CD4-positive, alpha-beta T cell (primary cell): ENCODE results near the gene ZEB1. TPM values are rescaled to one million over a fixed set of nuclear protein-coding genes. Genes with fewer than 3 reads are reported as not detected.
A peak's percentile ranks its signal among the peaks of the same experiment; 100 is the strongest.

Source experiments
- ATAC-seq: fragments of 200-7000 bp; cut with Tn5 transposase; one replicate; pipeline ENCODE4 v1.10.0; 2022; ENCODE audit warnings: mild to moderate bottlenecking; ENCODE audit not compliant: poor library complexity
- CTCF ChIA-PET: fragments of 350-600 bp; sonication (Branson Sonifier 250); formaldehyde crosslinking; loops from one replicate; lab custom pipeline; 2021; ENCODE audit warnings: antibody characterized with exemption, inconsistent platforms; lab: Charles Lee
- POLR2A ChIA-PET: fragments of 350-600 bp; sonication (Branson Sonifier 250); formaldehyde crosslinking; loops from one replicate; lab custom pipeline; 2021; ENCODE audit warnings: antibody characterized with exemption, inconsistent platforms; lab: Charles Lee
- DNase-seq, 14 experiments: peaks; one replicate each; pipeline ENCODE4 v3.0.0-alpha.2; 2013 to 2020; ENCODE audit warnings: mixed read lengths in 2 of 14
- H3K27ac ChIP-seq, 2 donors: one replicate each; pipeline versions ENCODE4 v1.5.1 to v1.7.0; 2013; ENCODE audit warnings: low read length in 2 of 2, low read depth in 1 of 2, mild to moderate bottlenecking in 1 of 2
- H3K27me3 ChIP-seq, 2 experiments: 1 replicate in 1 of 2; 2 replicates in 1 of 2; pipeline versions ENCODE4 v1.6.1 to v1.7.0; 2013; ENCODE audit warnings: low read length in 2 of 2, control low read depth in 1 of 2, mild to moderate bottlenecking in 1 of 2, moderate library complexity in 1 of 2; ENCODE audit not compliant: insufficient read depth in 2 of 2, control insufficient read depth in 1 of 2
- H3K36me3 ChIP-seq: one replicate; pipeline ENCODE4 v1.6.1; 2013; ENCODE audit warnings: low read length, control low read depth; ENCODE audit not compliant: insufficient read depth
- H3K4me1 ChIP-seq: one replicate; pipeline ENCODE4 v1.6.1; 2013; ENCODE audit warnings: low read length, control low read depth; ENCODE audit not compliant: insufficient read depth
- H3K4me3 ChIP-seq: one replicate; pipeline ENCODE4 v1.5.1; 2013; ENCODE audit warnings: mild to moderate bottlenecking, low read length, moderate library complexity
- H3K9me3 ChIP-seq, 2 experiments: 1 replicate in 1 of 2; 2 replicates in 1 of 2; pipeline versions ENCODE4 v1.6.1 to v1.7.0; 2013; ENCODE audit warnings: low read length in 2 of 2, mild to moderate bottlenecking in 2 of 2, control low read depth in 1 of 2, moderate library complexity in 1 of 2; ENCODE audit not compliant: control insufficient read depth in 1 of 2, insufficient read depth in 1 of 2
- H3K27ac Mint-ChIP-seq: one replicate; pipeline ENCODE4 v1.8.0; 2020; ENCODE audit warnings: mixed read lengths
- H3K27me3 Mint-ChIP-seq: one replicate; pipeline ENCODE4 v1.8.0; 2021; ENCODE audit warnings: mixed read lengths
- H3K36me3 Mint-ChIP-seq: one replicate; pipeline ENCODE4 v1.8.0; 2021; ENCODE audit warnings: low read depth, mixed read lengths
- H3K4me1 Mint-ChIP-seq: one replicate; pipeline ENCODE4 v1.8.0; 2021; ENCODE audit warnings: low read depth, mixed read lengths
- H3K4me3 Mint-ChIP-seq: one replicate; pipeline ENCODE4 v1.8.0; 2020; ENCODE audit warnings: mild to moderate bottlenecking, mixed read lengths
- H3K9me3 Mint-ChIP-seq: one replicate; pipeline ENCODE4 v1.8.0; 2020; ENCODE audit warnings: mixed read lengths
- CTCF ChIP-seq: fragments of 200-600 bp; IDR thresholded peaks from one replicate; pipeline ENCODE4 v1.8.0; 2022; ENCODE audit warnings: antibody characterized with exemption, mild to moderate bottlenecking
- intact Hi-C, 2 experiments: fragments of 100-400 bp; cut with DNase I in 1 of 2; cut with micrococcal nuclease in 1 of 2; formaldehyde crosslinking; loops; one replicate each; pipeline versions ENCODE4 v1.15.1 to v1.9.0; 2023 to 2025; cut with DNase I, micrococcal nuclease
- total RNA-seq, 174 experiments: library from RNA in 2 of 174; stranded (reverse) in 2 of 174; gene quantifications; one replicate each; pipeline ENCODE4 v1.2.3 and lab custom pipeline; 2021 to 2026

ZEB1 gene
- total RNA-seq, 2 experiments from 2014 or later = 132 to 134 TPM

DNA sequence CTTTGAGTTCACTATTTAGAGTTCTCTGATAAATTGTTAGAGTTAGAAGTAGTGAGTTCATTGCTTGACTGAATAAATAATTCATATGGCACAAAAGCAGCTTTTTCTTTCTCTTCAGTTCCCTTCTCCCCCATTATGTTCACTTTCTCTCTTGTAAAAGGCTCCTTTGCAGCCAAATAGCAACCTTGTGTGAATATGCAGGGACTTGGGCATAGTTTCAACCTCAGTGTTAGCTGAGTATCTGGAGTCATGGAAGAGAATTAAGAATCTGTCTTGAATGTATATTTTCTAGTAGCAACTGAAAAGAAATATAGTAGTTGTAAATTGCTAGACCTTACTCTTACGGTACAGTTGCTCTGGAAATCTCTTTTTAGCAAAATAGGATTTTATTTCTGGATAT, 31.9 kb downstream of the ZEB1 start:
- Mint-ChIP-seq H3K36me3 (no peaks in the 10 kb centered on the region), H3K4me1 (peaks cover 78% of the 10 kb centered on the region), H3K27ac (no peak overlapping the region), H3K4me3 (no peak overlapping the region), H3K27me3 (no peaks in the 10 kb centered on the region), H3K9me3 (no peaks in the 10 kb centered on the region)
- TF ChIP-seq CTCF = no peak
- intact Hi-C loops = no loop called here
- peaks cover 10% of the 10 kb centered on the region for H3K4me1 ChIP-seq
- no peaks in the 10 kb centered on the region for H3K36me3 ChIP-seq
- CTCF ChIA-PET = interaction anchor here (1.1 kb wide), 1 partner anchor 11 kb away, joined by 4 read pairs; no protein-coding TSS in a partner anchor
- no peaks in the 10 kb centered on the region for H3K9me3 ChIP-seq
- no peak overlapping the region for H3K27ac ChIP-seq
- ATAC-seq (no peak), DNase-seq (no peak)
- no peak overlapping the region for H3K4me3 ChIP-seq
- H3K27me3 ChIP-seq = no peaks in the 10 kb centered on the region
- POLR2A ChIA-PET = no interaction called here

DNA sequence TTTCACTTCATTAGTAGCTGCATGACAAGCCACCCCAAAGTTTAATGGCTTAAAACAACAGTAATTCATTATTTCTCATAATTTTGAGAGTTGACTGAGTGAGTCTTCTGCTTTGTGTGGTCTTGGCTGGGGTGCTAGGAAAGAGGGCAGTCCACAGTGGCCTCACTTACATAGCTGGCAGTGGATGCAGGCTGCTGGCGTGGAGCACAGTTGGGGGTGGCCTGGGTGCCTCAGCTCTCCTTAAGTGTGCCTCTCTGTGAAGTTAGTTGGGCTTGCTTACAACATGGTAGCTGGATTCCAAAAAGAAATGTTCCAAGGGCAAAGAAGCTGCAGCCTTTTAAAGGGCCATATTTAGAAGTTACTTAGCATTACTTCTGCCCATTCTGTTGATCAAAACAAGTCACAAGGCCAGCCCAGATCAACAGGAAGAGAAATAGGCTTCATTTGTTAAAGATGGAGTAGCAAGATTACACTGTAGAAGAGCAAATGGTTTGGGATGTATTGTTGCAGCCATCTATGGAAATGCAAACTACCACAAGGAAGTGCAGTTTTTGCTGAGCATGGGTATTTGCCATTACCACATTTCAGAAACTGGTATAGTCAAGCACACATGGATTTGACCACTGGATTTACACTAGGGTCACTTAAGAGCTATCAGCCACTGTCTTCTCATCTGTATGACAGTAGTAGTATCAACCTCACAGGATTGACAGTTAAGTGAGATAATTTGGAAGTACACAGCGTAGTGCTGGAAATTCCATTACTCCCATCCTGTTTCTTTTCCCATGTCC, 33.6 kb downstream of the ZEB1 start:
- H3K4me1 ChIP-seq = peaks cover 8% of the 10 kb centered on the region
- H3K4me3 Mint-ChIP-seq = no peak overlapping the region
- no peaks in the 10 kb centered on the region for H3K27me3 ChIP-seq
- H3K9me3 Mint-ChIP-seq = no peaks in the 10 kb centered on the region
- H3K27ac ChIP-seq = no peak overlapping the region
- no peak overlapping the region for H3K4me3 ChIP-seq
- no peak overlapping the region for H3K27ac Mint-ChIP-seq
- ChIA-PET POLR2A (interaction anchor here (1.5 kb wide), 1 partner anchor 31 kb away, joined by 4 read pairs; no protein-coding TSS in a partner anchor), CTCF (interaction anchor here (1.0 to 1.5 kb wide), 2 partner anchors 165 to 321 kb away, joined by 3 read pairs; partner anchors contain the start of gene ZNF438)
- no peaks in the 10 kb centered on the region for H3K9me3 ChIP-seq
- no peak for TF ChIP-seq CTCF
- intact Hi-C loops = loop anchor here in 1 of 2 experiments (2.0 kb wide), 1 partner anchor 30 kb away; no protein-coding TSS in a partner anchor
- ATAC-seq (no peak), DNase-seq (no peak)
- H3K4me1 Mint-ChIP-seq = peaks cover 75% of the 10 kb centered on the region
- H3K36me3 ChIP-seq = no peaks in the 10 kb centered on the region
- no peaks in the 10 kb centered on the region for H3K27me3 Mint-ChIP-seq
- H3K36me3 Mint-ChIP-seq = peaks cover under 1% of the 10 kb centered on the region

DNA sequence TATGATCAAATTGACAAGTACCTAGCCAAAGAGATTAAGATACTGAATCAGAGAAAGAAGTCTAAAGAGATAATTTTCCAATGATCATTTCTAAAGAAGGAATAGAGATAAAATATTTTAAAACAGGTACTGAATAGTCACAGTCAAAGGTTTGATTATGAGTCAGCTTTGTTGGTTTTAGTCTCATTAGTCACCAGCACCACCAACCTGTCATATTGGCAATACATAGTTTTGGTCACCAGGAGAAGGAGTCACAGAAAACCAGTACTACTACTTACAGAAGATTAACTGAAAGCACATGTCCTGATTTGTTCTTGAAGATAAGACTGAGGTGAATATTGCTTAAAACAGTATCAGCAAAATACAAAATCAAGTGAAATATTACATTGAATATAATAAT, 34.6 kb downstream of the ZEB1 start:
- ChIA-PET CTCF (interaction anchor here (0.6 to 1.5 kb wide), 3 partner anchors 164 to 322 kb away, joined by 3 read pairs; partner anchors contain the start of gene ZNF438), POLR2A (interaction anchor here (1.5 kb wide), 1 partner anchor 32 kb away, joined by 4 read pairs; no protein-coding TSS in a partner anchor)
- peaks cover 5% of the 10 kb centered on the region for H3K36me3 Mint-ChIP-seq
- H3K9me3 Mint-ChIP-seq = no peaks in the 10 kb centered on the region
- Histone ChIP-seq H3K27ac (no peak overlapping the region), H3K4me1 (peaks cover 4% of the 10 kb centered on the region), H3K27me3 (no peaks in the 10 kb centered on the region), H3K4me3 (no peak overlapping the region), H3K36me3 (no peaks in the 10 kb centered on the region), H3K9me3 (no peaks in the 10 kb centered on the region)
- no peak overlapping the region for H3K27ac Mint-ChIP-seq
- no peaks in the 10 kb centered on the region for H3K27me3 Mint-ChIP-seq
- peak; percentile 41 for TF ChIP-seq CTCF
- no peak overlapping the region for H3K4me3 Mint-ChIP-seq
- intact Hi-C loops = loop anchor here in 1 of 2 experiments (2.0 kb wide), 1 partner anchor 31 kb away; no protein-coding TSS in a partner anchor
- peaks cover 75% of the 10 kb centered on the region for H3K4me1 Mint-ChIP-seq
- DNase-seq (peak in 5 of 14 experiments; percentile 7 to 58 (median 35)), ATAC-seq (peak; percentile 79)
